Measurements from ENCODE around the gene MEF2C. TPM values are rescaled to one million over a fixed set of nuclear protein-coding genes. Genes with fewer than 3 reads are reported as not detected.

Gene MEF2C
- total RNA-seq, 1 experiment from 2014 or later = 3.4 TPM

DNA sequence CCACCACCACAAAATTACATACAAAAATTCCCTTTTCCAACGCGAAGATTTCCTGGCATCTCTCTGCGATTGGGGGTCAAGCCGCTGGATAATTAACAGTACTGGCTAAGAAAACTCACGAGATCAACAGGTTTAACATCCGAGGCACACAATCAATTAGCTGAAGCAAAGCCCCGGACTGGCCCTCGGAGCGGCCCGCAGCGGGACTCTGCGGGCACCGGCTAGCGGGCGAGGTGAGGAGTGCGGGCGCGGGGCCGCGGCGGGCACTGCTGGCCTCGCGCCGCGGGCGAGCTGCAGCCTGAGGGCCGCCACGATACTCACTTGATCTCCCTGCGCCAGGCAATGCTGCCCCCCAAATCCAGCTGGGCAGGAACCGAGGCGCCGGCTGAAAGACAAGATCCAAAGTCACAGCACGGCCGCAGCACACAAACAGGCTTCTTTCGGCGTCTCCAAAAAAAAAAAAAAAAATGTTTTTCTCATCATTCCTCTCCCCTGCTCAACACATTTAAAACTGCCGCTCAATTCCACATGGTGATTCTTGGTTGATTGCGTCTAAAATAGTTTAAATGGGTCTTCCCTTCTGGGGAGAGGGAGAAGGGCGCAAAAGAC lies 210.2 kb downstream of the MEF2C start:
- peaks cover 86% of the 10 kb centered on the region for H3K27me3 ChIP-seq (ENCODE audit: control insufficient read depth, insufficient read depth, low read length)
- H3K36me3 ChIP-seq (replicated peaks; ENCODE audit: control insufficient read depth, insufficient read depth, low read length) = no peaks in the 10 kb centered on the region
- peak overlapping the region; percentile 32 for H3K4me3 ChIP-seq (ENCODE audit: insufficient read depth, low read depth, low read length)
- DNase-seq = peak; percentile 79

DNA sequence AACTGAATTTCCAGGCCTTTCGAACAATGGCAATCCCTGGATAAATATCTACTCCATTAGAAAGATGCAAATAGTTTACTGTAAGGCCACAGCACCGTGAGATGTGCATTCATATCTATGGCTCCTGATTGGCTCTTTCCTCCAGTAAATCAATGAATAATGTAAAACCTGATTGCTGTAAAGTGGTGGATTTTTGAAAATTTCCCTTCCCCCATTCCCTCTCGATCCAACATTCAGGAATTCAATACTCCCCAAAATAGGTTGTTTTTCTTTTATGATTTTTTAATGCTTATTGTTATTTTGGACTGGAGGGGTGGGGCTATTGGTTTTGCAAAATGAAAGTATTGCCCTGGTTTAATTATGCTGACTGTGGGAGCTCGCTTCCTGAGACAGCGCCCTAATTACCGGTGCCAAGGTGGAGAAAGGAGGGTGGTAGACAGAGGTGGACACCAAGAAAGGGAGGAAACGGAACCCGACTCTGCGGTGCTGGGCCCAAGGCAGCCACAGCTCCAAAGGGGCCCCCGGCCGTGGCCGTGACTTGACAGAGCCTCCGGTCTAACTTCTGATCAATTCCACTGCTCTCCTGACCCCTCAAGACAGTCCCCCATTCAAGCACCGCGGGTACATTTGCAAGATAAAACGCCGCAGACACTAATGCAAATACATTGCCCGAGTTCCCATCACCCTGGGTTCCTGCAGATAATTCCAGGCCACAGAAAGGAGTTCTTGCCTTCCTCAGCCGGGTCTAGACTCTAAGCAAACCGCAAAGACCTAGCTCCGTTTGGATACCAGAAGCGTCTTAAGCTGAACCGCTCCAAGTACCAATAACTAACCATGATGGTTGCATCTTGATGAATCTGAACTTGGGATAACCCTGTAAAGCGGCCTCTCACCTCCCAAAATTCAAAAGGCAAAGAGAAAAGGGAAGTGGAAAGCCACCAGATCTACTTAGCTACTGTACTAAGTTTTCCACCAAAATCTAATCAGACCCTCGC lies 211.2 kb downstream of the MEF2C start:
- Histone ChIP-seq H3K36me3 (replicated peaks; ENCODE audit: control insufficient read depth, insufficient read depth, low read length) (no peaks in the 10 kb centered on the region), H3K27me3 (ENCODE audit: control insufficient read depth, insufficient read depth, low read length) (peaks cover 79% of the 10 kb centered on the region), H3K4me3 (ENCODE audit: insufficient read depth, low read depth, low read length) (peak overlapping the region; percentile 32)
- DNase-seq = peak; percentile 88

DNA sequence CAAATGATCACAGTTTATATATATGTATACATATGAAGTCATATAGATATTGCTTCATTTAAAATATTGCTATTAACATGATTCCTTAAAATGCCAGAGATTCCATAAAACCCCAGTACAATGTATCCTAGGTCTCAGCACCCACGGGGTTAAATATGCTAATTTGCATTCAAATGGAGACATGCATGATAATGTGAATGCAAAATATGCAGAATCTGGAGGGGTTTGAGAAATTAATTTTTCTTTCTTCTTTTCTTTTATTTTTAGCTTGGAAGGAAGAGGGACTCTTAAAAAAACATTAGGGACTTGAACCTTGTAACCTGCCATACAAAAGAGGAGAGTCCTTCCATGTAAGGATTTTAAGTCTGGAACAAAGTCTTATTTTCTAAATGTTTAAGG lies 211.9 kb downstream of the MEF2C start:
- no peak for DNase-seq
- peaks cover 80% of the 10 kb centered on the region for H3K27me3 ChIP-seq (ENCODE audit: control insufficient read depth, insufficient read depth, low read length)
- H3K36me3 ChIP-seq (replicated peaks; ENCODE audit: control insufficient read depth, insufficient read depth, low read length) = no peaks in the 10 kb centered on the region
- no peak overlapping the region for H3K4me3 ChIP-seq (ENCODE audit: insufficient read depth, low read depth, low read length)

DNA sequence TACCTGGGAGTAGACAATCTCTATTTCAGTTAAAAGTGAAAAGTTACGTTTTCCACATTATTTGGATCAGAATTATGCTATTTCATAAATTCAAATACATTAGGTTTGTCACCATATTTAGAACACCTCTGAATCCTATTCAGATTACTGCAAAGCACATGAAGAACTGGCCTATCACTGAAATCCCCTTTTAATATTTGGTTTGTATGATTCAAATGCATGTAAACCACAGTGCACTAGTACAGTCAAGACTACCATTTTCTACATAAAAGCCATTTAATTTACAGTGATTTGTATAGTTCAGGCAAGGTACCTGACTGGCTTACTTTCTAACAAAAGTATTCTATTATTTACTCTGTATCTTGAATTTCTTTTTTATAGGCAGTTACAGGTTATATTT lies 212.5 kb downstream of the MEF2C start:
- H3K4me3 ChIP-seq (ENCODE audit: insufficient read depth, low read depth, low read length) = no peak overlapping the region
- DNase-seq = no peak
- H3K36me3 ChIP-seq (replicated peaks; ENCODE audit: control insufficient read depth, insufficient read depth, low read length) = no peaks in the 10 kb centered on the region
- peaks cover 84% of the 10 kb centered on the region for H3K27me3 ChIP-seq (ENCODE audit: control insufficient read depth, insufficient read depth, low read length)

DNA sequence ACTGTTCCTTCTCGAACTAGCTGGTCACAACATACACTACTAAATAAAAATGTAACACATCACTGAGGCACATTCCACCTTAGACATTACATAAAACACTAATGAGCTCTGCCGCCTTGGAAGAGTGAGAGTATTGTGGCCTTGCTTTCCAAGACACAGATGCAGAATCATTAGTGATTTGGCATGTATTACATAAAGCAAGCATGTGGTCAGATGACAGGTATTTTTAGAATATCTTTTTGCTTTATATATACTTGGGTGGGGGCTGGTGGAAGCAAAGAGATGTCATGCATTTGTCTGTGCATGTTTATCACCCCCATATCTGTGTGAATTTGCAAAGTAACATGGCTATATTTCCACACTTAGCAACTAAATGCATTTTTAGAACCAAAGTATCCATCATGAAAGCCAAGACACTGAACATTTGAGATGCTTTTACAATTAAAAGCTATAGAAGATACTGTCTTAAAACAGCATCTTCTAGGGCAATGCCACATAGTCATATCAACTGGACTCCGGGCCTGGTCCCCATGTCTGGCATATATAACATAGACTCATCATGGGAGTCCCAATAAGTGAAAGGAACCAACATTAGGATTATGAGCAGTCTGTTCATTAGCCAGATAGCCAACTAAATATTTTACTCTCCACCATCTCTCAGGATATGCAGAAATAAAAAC lies 213.5 kb downstream of the MEF2C start:
- no peak for DNase-seq
- Histone ChIP-seq H3K36me3 (replicated peaks; ENCODE audit: control insufficient read depth, insufficient read depth, low read length) (no peaks in the 10 kb centered on the region), H3K4me3 (ENCODE audit: insufficient read depth, low read depth, low read length) (no peak overlapping the region), H3K27me3 (ENCODE audit: control insufficient read depth, insufficient read depth, low read length) (peaks cover 83% of the 10 kb centered on the region)

DNA sequence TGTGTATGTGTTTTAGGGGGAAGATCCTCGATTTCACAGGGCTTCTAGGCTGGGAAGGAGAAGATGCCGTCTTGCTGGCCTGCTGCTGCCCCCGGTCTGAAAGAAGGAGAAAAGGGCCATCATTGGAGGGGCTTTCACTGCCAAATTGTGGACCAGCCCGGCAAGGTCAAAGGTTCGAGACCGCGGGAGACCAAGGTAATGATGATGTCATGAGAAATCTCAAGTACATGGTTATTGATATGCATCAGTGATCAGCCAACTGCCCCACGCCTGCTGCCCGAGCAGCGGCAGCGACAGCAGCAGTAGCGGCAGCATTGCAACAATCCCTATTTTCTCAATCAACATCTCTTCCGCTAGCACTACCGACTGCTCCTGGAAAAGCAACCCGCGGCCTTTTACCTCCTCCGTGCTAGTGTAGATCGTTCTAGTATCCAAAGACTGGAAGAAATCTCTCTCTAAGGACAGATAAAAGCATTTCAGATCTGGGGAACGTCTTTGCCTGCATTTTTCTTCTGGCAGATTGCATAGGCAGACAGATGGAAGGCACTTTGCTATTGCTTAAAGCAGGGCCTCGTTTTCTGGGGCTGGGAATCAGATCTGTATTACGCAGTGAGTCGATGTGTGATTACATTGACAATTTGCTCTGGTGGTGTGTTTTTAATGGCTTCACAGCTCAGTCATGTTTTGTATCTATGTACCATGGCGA lies 215.3 kb downstream of the MEF2C start:
- H3K27me3 ChIP-seq (ENCODE audit: control insufficient read depth, insufficient read depth, low read length) = peaks cover 79% of the 10 kb centered on the region
- peak; percentile 42 for DNase-seq
- H3K4me3 ChIP-seq (ENCODE audit: insufficient read depth, low read depth, low read length) = peak overlapping the region; percentile 8; the same call in 1 of the 2 replicates
- H3K36me3 ChIP-seq (replicated peaks; ENCODE audit: control insufficient read depth, insufficient read depth, low read length) = no peaks in the 10 kb centered on the region

Data from H7 (cell line).